ENCODE measurements around the gene RFX3.

DNA sequence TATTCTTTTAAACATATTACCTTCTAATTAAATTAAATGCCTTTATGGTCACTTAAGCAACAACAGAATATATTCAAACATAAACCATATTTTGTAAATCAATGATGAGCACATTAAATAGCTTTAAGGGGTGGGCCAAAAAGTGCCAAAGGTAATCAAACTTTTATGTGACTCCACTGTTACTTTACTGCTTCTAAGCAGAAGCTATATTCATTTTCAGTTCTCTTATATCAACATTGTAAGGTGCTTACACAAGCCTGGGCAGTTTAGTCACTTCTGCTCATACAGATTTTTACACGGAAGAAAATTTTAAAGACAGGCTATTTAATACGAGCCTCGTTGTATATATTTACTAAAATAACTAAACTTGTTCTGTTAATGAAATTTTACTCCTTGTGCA is 29.9 kb downstream of the RFX3 start:
- TF ChIP-seq EZH2 (IDR thresholded peaks at IDR 0.05; ENCODE audit: borderline replicate concordance, low read depth, low read length, severe bottlenecking) (no peak), POLR2AphosphoS5 (IDR thresholded peaks at IDR 0.05; ENCODE audit: insufficient read depth, low read depth, low read length) (no peak), FOS (IDR thresholded peaks at IDR 0.05; ENCODE audit: borderline replicate concordance, insufficient read depth, low read length) (no peak), POLR2A (IDR thresholded peaks at IDR 0.05; ENCODE audit: low read depth, low read length) (no peak), GATA2 (IDR thresholded peaks at IDR 0.05; ENCODE audit: insufficient read depth, insufficient read length, low read depth, low read length) (no peak), JUN (IDR thresholded peaks at IDR 0.05; ENCODE audit: borderline replicate concordance, insufficient read depth, insufficient read length, low read depth) (no peak)
- TF ChIP-seq, protein P1, sequence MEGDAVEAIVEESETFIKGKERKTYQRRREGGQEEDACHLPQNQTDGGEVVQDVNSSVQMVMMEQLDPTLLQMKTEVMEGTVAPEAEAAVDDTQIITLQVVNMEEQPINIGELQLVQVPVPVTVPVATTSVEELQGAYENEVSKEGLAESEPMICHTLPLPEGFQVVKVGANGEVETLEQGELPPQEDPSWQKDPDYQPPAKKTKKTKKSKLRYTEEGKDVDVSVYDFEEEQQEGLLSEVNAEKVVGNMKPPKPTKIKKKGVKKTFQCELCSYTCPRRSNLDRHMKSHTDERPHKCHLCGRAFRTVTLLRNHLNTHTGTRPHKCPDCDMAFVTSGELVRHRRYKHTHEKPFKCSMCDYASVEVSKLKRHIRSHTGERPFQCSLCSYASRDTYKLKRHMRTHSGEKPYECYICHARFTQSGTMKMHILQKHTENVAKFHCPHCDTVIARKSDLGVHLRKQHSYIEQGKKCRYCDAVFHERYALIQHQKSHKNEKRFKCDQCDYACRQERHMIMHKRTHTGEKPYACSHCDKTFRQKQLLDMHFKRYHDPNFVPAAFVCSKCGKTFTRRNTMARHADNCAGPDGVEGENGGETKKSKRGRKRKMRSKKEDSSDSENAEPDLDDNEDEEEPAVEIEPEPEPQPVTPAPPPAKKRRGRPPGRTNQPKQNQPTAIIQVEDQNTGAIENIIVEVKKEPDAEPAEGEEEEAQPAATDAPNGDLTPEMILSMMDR (IDR thresholded peaks at IDR 0.05; ENCODE audit: extremely low read depth in 1 of 2, insufficient read depth in 1 of 2, low read depth in 1 of 2, low read length in 2 of 2): no peak
